ENCODE measurements around the gene PEAR1. TPM values are rescaled to one million over a fixed set of nuclear protein-coding genes. Genes with fewer than 3 reads are reported as not detected.

PEAR1 gene
- total and polyA plus RNA-seq, 2 donors (not counting 1 experiment from before 2014, with no cell fraction given): 0.03 TPM; not detected in 1

- Histone ChIP-seq H3K27me3 (replicated peaks in 1 of 4; ENCODE audit: control extremely low read depth in 1 of 4, control insufficient read depth in 3 of 4, insufficient read depth in 4 of 4, low read length in 3 of 4) (peaks cover 0 to 76% (median 35%) of the 10 kb centered on the region in 4 experiments), H4K20me1 (ENCODE audit: control insufficient read depth, insufficient read depth, low read length, poor library complexity, severe bottlenecking) (no peaks in the 10 kb centered on the region), H3K9me3 (ENCODE audit: control extremely low read depth in 1 of 3, control insufficient read depth in 2 of 3, insufficient read depth in 1 of 3, low read length in 2 of 3) (peaks cover 0 to 3% (median 0%) of the 10 kb centered on the region in 3 donors), H3K27ac (ENCODE audit: low read length in 2 of 2) (no peak overlapping the region), H2AFZ (ENCODE audit: insufficient read depth, low read depth, low read length, poor library complexity, severe bottlenecking) (no peak overlapping the region), H3K4me2 (replicated peaks; ENCODE audit: low read depth, low read length, poor library complexity, severe bottlenecking) (no peak overlapping the region), H3K79me2 (ENCODE audit: control insufficient read depth, insufficient read depth, low read length) (no peaks in the 10 kb centered on the region), H3K4me1 (ENCODE audit: control insufficient read depth in 2 of 2, insufficient read depth in 2 of 2, low read length in 2 of 2) (peaks cover 23 to 30% of the 10 kb centered on the region in 2 donors), H3K9ac (ENCODE audit: low read length) (no peak overlapping the region), H3K36me3 (replicated peaks in 1 of 2; ENCODE audit: control extremely low read depth in 1 of 2, control insufficient read depth in 1 of 2, extremely low read depth in 1 of 2, insufficient read depth in 2 of 2, low read length in 1 of 2) (no peaks in the 10 kb centered on the region), H3K4me3 (ENCODE audit: control extremely low read depth in 1 of 5, extremely low read depth in 1 of 5, insufficient read depth in 1 of 5, low read depth in 2 of 5, low read length in 4 of 5) (no peak overlapping the region)
- Mint-ChIP-seq H3K27me3 (peaks cover 58% of the 10 kb centered on the region), H3K4me3 (no peak overlapping the region), H3K9me3 (ENCODE audit: insufficient read depth) (no peaks in the 10 kb centered on the region), H3K27ac (no peak overlapping the region), H3K4me1 (peaks cover 17% of the 10 kb centered on the region)
- intact Hi-C loops (cut with micrococcal nuclease): loop anchor here (5.0 kb wide), 1 partner anchor 156 kb away; the partner anchor contains the start of gene CRABP2
- ChIA-PET POLR2A (no interaction called here), CTCF (no interaction called here)
- no peak for DNase-seq
- TF ChIP-seq CTCF (IDR thresholded peaks at IDR 0.05) (no peak), EZH2 (IDR thresholded peaks at IDR 0.05; ENCODE audit: borderline replicate concordance, insufficient read depth, low read depth, low read length, poor library complexity, severe bottlenecking) (no peak)
- 83% methylated on average over 7 of the region's 7 CpGs for WGBS (ENCODE audit: insufficient coverage)
- ATAC-seq (ENCODE audit: low read depth): no peak
Measured at GRCh38 chr1:156863631-156864030, 29.9 kb upstream of the PEAR1 start.

GRCh38 chr1:156864796-156865195, 28.7 kb upstream of the PEAR1 start:
- intact Hi-C loops (cut with micrococcal nuclease): loop anchor here (5.0 kb wide), 1 partner anchor 157 kb away; the partner anchor contains the start of gene CRABP2
- Histone ChIP-seq H3K4me3 (ENCODE audit: control extremely low read depth in 1 of 5, extremely low read depth in 1 of 5, insufficient read depth in 1 of 5, low read depth in 2 of 5, low read length in 4 of 5) (no peak overlapping the region), H3K36me3 (replicated peaks in 1 of 2; ENCODE audit: control extremely low read depth in 1 of 2, control insufficient read depth in 1 of 2, extremely low read depth in 1 of 2, insufficient read depth in 2 of 2, low read length in 1 of 2) (no peaks in the 10 kb centered on the region), H3K9ac (ENCODE audit: low read length) (no peak overlapping the region), H4K20me1 (ENCODE audit: control insufficient read depth, insufficient read depth, low read length, poor library complexity, severe bottlenecking) (no peaks in the 10 kb centered on the region), H3K4me2 (replicated peaks; ENCODE audit: low read depth, low read length, poor library complexity, severe bottlenecking) (no peak overlapping the region), H3K79me2 (ENCODE audit: control insufficient read depth, insufficient read depth, low read length) (no peaks in the 10 kb centered on the region), H2AFZ (ENCODE audit: insufficient read depth, low read depth, low read length, poor library complexity, severe bottlenecking) (no peak overlapping the region), H3K27me3 (replicated peaks in 1 of 4; ENCODE audit: control extremely low read depth in 1 of 4, control insufficient read depth in 3 of 4, insufficient read depth in 4 of 4, low read length in 3 of 4) (peaks cover 0 to 66% (median 29%) of the 10 kb centered on the region in 4 experiments), H3K9me3 (ENCODE audit: control extremely low read depth in 1 of 3, control insufficient read depth in 2 of 3, insufficient read depth in 1 of 3, low read length in 2 of 3) (peaks cover 0 to 3% (median 0%) of the 10 kb centered on the region in 3 donors), H3K27ac (ENCODE audit: low read length in 2 of 2) (no peak overlapping the region), H3K4me1 (ENCODE audit: control insufficient read depth in 2 of 2, insufficient read depth in 2 of 2, low read length in 2 of 2) (peaks cover 16 to 24% of the 10 kb centered on the region in 2 donors)
- CTCF ChIA-PET: interaction anchor here (1.0 kb wide), 1 partner anchor 175 kb away, joined by 3 read pairs; no protein-coding TSS in a partner anchor
- H3K27ac Mint-ChIP-seq: no peak overlapping the region
- no peak overlapping the region for H3K4me3 Mint-ChIP-seq
- TF ChIP-seq CTCF (IDR thresholded peaks at IDR 0.05): no peak
- TF ChIP-seq EZH2 (IDR thresholded peaks at IDR 0.05; ENCODE audit: borderline replicate concordance, insufficient read depth, low read depth, low read length, poor library complexity, severe bottlenecking): no peak
- ATAC-seq (ENCODE audit: low read depth) (no peak), DNase-seq (no peak)
- H3K27me3 Mint-ChIP-seq: peaks cover 59% of the 10 kb centered on the region
- no peaks in the 10 kb centered on the region for H3K9me3 Mint-ChIP-seq (ENCODE audit: insufficient read depth)
- peaks cover 12% of the 10 kb centered on the region for H3K4me1 Mint-ChIP-seq
- 79% methylated on average over 3 of the region's 4 CpGs for WGBS (ENCODE audit: insufficient coverage)
- POLR2A ChIA-PET: no interaction called here

Measured in B cell (primary cell).